SK-N-SH (cell line): ENCODE results near the gene B4GALNT2. TPM values are rescaled to one million over a fixed set of nuclear protein-coding genes. Genes with fewer than 3 reads are reported as not detected.

ENCODE experiments used
- CTCF ChIA-PET: fragments of 300-600, 350-600 bp; formaldehyde crosslinking; extraction: SDS; loops from one replicate; lab custom pipeline; 2021; lab: Yijun Ruan, JAX
- POLR2A ChIA-PET: fragments of 350-600 bp; sonication (Branson Sonifier 250); formaldehyde crosslinking; extraction: SDS; loops from one replicate; lab custom pipeline; 2020; ENCODE audit warnings: antibody characterized with exemption, inconsistent platforms; lab: Yijun Ruan, JAX
- DNase-seq: peaks from one replicate; pipeline ENCODE4 v3.0.0; 2012
- H2AFZ ChIP-seq: fragments of 200-600 bp; sonication (generic); 2 replicates; pipeline ENCODE4 v1.8.1; 2016; ENCODE audit warnings: antibody characterized with exemption, mild to moderate bottlenecking, low read depth
- H3F3A ChIP-seq: fragments of 200-600 bp; sonication (generic); replicated peaks from 2 replicates; pipeline ENCODE3; 2016; ENCODE audit warnings: antibody characterized with exemption, mild to moderate bottlenecking; ENCODE audit not compliant: insufficient read depth
- H3K27ac ChIP-seq, 2 experiments: fragments of 200-500 bp in 1 of 2; fragments of 200-600 bp in 1 of 2; sonication (Bioruptor generic) in 1 of 2; sonication (generic), shearing (Covaris generic) in 1 of 2; 2 replicates each; pipeline versions ENCODE4 v1.5.1 to v1.6.1; 2014 to 2016; ENCODE audit warnings: low read depth in 2 of 2, inconsistent platforms in 1 of 2, low read length in 1 of 2, mild to moderate bottlenecking in 1 of 2, mixed read lengths in 1 of 2
- H3K27me3 ChIP-seq: fragments of 200-600 bp; sonication (generic), shearing (Covaris generic); 2 replicates; pipeline ENCODE4 v1.6.1; 2016; ENCODE audit warnings: mixed run types; ENCODE audit not compliant: insufficient read depth
- H3K36me3 ChIP-seq, 2 experiments: fragments of 200-500 bp in 1 of 2; fragments of 200-600 bp in 1 of 2; sonication (Bioruptor generic) in 1 of 2; sonication (generic) in 1 of 2; replicated peaks in 1 of 2; 2 replicates each; pipeline versions ENCODE3 to v1.5.1; 2014 to 2016; ENCODE audit warnings: low read length in 1 of 2, mild to moderate bottlenecking in 1 of 2; ENCODE audit not compliant: insufficient read depth in 2 of 2, control insufficient read depth in 1 of 2
- H3K4me1 ChIP-seq, 2 experiments: fragments of 200-500 bp in 1 of 2; fragments of 200-600 bp in 1 of 2; sonication (Bioruptor generic) in 1 of 2; sonication (generic), shearing (Covaris generic) in 1 of 2; 2 replicates each; pipeline versions ENCODE4 v1.5.1 to v1.6.1; 2014 to 2016; ENCODE audit warnings: low read depth in 1 of 2, low read length in 1 of 2, mixed run types in 1 of 2; ENCODE audit not compliant: insufficient read depth in 2 of 2, control insufficient read depth in 1 of 2
- H3K4me2 ChIP-seq: fragments of 200-600 bp; sonication (generic), shearing (Covaris generic); 2 replicates; pipeline ENCODE4 v1.6.1; 2017; ENCODE audit warnings: mixed run types
- H3K4me3 ChIP-seq, 2 experiments: fragments of 200-500 bp in 1 of 2; fragments of 200-600 bp in 1 of 2; sonication (Bioruptor generic) in 1 of 2; sonication (generic), shearing (Covaris generic) in 1 of 2; 2 replicates each; pipeline versions ENCODE4 v1.5.1 to v1.8.1; 2014 to 2016; ENCODE audit warnings: low read depth in 2 of 2, inconsistent platforms in 1 of 2, low read length in 1 of 2, mild to moderate bottlenecking in 1 of 2, mixed read lengths in 1 of 2, moderate library complexity in 1 of 2
- H3K79me2 ChIP-seq: fragments of 200-600 bp; sonication (generic); 2 replicates; pipeline ENCODE4 v1.8.1; 2017; ENCODE audit warnings: mild to moderate bottlenecking; ENCODE audit not compliant: insufficient read depth
- H3K9ac ChIP-seq: fragments of 200-600 bp; sonication (generic); 2 replicates; pipeline ENCODE4 v1.6.1; 2017; ENCODE audit warnings: mixed run types
- H3K9me2 ChIP-seq: fragments of 200-600 bp; sonication (generic); 2 replicates; pipeline ENCODE4 v1.6.1; 2017; ENCODE audit warnings: mixed run types
- H3K9me3 ChIP-seq: fragments of 200-600 bp; sonication (generic); 2 replicates; pipeline ENCODE4 v1.6.1; 2017; ENCODE audit warnings: mixed run types, mild to moderate bottlenecking, moderate library complexity
- H4K20me1 ChIP-seq: fragments of 200-600 bp; sonication (generic); 2 replicates; pipeline ENCODE4 v1.6.1; 2017; ENCODE audit warnings: mild to moderate bottlenecking, mixed run types; ENCODE audit not compliant: insufficient read depth
- CHD2 ChIP-seq: fragments of 150-350 bp; IDR thresholded peaks from 2 replicates; pipeline ENCODE4 v1.6.1; 2018; ENCODE audit warnings: low read length; ENCODE audit not compliant: partially characterized antibody
- FOXJ3 ChIP-seq: sonication (generic); formaldehyde crosslinking; IDR thresholded peaks from 2 replicates; pipeline ENCODE4 v1.5.1; 2020; ENCODE audit warnings: mild to moderate bottlenecking, missing genetic modification reagents
- NFIC ChIP-seq: IDR thresholded peaks from 2 replicates; pipeline ENCODE4 v1.4.0; 2012; ENCODE audit warnings: borderline replicate concordance
- TEAD4 ChIP-seq: IDR thresholded peaks from 2 replicates; pipeline ENCODE4 v1.4.0; 2012; ENCODE audit warnings: mild to moderate bottlenecking, borderline replicate concordance; ENCODE audit not compliant: insufficient read depth
- WGBS: methylation state at CpG from one replicate; pipeline ENCODE4 v1.1.6; 2017; ENCODE audit warnings: low lambda C conversion rate; 5-methylcytosine and 5-hydroxymethylcytosine counted together
- polyA plus RNA-seq, 3 experiments: library from polyadenylated mRNA; depleted of rRNA; stranded (reverse); fragments of >200 nt; gene quantifications; 2 replicates each; pipeline ENCODE4 v1.2.3, GENCODE V29; 2012
- TF ChIP-seq, protein P1 (sequence below): IDR thresholded peaks from 2 replicates; pipeline ENCODE4 v1.4.0; 2012; ENCODE audit warnings: low read depth
- TF ChIP-seq, protein P2 (sequence below): fragments of 150-350 bp; IDR thresholded peaks from 2 replicates; pipeline ENCODE4 v1.6.1; 2016; ENCODE audit warnings: mild to moderate bottlenecking, low read depth, low read length
- TF ChIP-seq, protein P3 (sequence below): IDR thresholded peaks from 2 replicates; pipeline ENCODE4; 2012
- TF ChIP-seq, protein P4 (sequence below): fragments of 200-600 bp; sonication (generic); IDR thresholded peaks from 2 replicates; pipeline ENCODE4 v1.6.1; 2017; ENCODE audit warnings: antibody characterized with exemption, mild to moderate bottlenecking, moderate library complexity

Gene B4GALNT2
- polyA plus RNA-seq, 1 of the 3 experiments (the other 2 are of a cell fraction) = not detected

DNA sequence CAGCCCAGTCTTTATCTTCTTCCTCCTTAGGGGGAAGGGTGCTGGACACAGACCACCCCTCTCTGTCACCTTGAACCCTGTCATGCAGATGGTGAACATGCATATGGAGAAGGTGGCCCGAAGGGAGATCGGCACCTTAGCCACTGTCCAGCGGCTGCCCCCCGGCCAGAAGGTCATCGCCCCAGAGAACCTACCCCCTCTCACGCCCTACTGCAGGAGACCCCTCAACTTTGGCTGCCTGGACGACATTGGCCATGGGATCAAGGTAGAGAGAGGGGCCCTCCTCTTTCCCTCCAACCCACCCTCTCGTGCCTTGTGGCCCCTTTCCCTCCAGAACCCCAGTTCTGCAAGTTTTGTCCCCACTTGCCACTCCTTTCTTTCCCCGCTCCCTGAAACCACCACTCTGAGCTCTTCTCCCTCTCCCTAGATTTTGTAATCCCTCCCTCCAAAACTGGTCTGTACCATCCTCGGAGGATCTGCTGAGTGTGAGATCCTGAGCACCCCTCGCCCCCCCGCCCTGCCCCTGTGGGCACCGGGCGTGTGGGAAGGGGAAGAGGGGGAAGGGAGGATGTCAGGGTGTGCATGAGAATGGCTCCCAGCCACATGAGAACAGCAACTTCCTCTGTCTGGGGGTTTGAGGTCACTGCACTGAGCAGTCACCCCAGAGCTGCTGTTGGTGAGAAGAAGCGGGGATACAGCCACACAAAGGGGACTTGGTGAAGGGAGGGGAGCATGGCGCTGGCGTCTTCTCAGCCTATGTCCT lies 85.3 kb downstream of the B4GALNT2 start:
- H3K9ac ChIP-seq = no peak overlapping the region
- ChIA-PET POLR2A (no interaction called here), CTCF (interaction anchor here (1.1 to 9.5 kb wide), 3 partner anchors 9 to 190 kb away, joined by 3 to 105 read pairs (median 3); partner anchors contain the start of gene PHOSPHO1)
- 57% methylated on average over 17 of the region's 17 CpGs for WGBS
- no peaks in the 10 kb centered on the region for H3K79me2 ChIP-seq
- H3K27ac ChIP-seq = no peak overlapping the region
- no peak overlapping the region for H2AFZ ChIP-seq
- H3K36me3 ChIP-seq = no peaks in the 10 kb centered on the region
- H3F3A ChIP-seq = peaks cover 3% of the 10 kb centered on the region
- no peaks in the 10 kb centered on the region for H4K20me1 ChIP-seq
- no peaks in the 10 kb centered on the region for H3K9me2 ChIP-seq
- no peak overlapping the region for H3K4me2 ChIP-seq
- H3K9me3 ChIP-seq = no peaks in the 10 kb centered on the region
- DNase-seq = peak; percentile 33
- H3K4me1 ChIP-seq = no peaks in the 10 kb centered on the region
- no peak overlapping the region for H3K4me3 ChIP-seq
- H3K27me3 ChIP-seq = no peaks in the 10 kb centered on the region; the same call in 1 of the 2 replicates
- TF ChIP-seq, protein P1, sequence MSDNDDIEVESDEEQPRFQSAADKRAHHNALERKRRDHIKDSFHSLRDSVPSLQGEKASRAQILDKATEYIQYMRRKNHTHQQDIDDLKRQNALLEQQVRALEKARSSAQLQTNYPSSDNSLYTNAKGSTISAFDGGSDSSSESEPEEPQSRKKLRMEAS = no peak
- TF ChIP-seq CHD2 = no peak
- TF ChIP-seq TEAD4 = no peak
- TF ChIP-seq, protein P2, sequence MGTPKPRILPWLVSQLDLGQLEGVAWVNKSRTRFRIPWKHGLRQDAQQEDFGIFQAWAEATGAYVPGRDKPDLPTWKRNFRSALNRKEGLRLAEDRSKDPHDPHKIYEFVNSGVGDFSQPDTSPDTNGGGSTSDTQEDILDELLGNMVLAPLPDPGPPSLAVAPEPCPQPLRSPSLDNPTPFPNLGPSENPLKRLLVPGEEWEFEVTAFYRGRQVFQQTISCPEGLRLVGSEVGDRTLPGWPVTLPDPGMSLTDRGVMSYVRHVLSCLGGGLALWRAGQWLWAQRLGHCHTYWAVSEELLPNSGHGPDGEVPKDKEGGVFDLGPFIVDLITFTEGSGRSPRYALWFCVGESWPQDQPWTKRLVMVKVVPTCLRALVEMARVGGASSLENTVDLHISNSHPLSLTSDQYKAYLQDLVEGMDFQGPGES = no peak
- TF ChIP-seq NFIC = no peak
- no peak for TF ChIP-seq FOXJ3 (CRISPR knock-in tag)
- TF ChIP-seq, protein P3, sequence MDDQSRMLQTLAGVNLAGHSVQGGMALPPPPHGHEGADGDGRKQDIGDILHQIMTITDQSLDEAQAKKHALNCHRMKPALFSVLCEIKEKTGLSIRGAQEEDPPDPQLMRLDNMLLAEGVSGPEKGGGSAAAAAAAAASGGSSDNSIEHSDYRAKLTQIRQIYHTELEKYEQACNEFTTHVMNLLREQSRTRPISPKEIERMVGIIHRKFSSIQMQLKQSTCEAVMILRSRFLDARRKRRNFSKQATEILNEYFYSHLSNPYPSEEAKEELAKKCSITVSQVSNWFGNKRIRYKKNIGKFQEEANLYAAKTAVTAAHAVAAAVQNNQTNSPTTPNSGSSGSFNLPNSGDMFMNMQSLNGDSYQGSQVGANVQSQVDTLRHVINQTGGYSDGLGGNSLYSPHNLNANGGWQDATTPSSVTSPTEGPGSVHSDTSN = no peak

DNA sequence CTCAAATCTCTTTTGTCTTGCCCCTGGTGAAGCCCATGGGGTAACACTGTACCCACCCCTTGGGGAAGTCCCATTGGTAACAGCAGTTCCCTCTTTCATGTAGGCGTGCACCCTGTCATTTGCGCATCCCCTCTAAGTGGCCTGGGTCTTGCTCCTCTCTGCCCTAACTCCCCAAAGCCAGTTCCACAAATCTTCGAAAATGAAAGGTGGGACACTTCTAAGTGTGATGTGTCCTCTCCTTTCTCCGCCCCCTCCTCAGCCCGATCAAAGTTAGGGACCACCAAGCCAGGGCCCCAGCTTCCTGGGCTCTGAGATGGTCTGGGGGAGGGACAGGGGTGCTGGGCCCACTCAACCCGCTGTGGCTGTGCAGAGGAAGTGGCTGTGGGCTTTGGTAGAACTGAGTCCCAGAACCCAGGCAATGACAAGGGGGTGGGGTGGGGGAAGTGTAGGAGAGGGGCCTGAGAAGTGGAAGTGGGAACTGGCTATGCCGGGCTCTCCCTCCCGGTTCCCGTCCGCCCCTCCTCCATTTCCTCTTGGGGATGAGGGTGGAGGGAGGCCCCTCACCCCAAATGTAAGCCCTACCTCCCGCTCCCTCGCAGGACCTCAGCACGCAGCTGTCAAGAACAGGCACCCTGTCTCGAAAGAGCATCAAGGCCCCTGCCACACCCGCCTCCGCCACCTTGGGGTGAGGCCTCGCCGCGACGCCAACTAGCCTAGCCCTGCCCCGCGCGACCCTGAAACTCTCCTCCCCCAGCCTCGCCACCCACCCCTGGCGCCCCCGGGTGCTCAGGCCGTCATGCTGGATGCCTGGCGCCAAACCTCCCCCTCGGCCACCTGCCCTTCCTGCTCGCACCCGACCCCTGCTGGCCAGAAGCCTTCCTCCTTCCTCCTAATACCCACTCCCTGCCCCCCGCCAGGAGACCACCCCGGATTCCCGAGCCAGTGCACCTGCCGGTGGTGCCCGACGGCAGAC lies 86.7 kb downstream of the B4GALNT2 start:
- no peaks in the 10 kb centered on the region for H3K9me3 ChIP-seq
- TF ChIP-seq, protein P4, sequence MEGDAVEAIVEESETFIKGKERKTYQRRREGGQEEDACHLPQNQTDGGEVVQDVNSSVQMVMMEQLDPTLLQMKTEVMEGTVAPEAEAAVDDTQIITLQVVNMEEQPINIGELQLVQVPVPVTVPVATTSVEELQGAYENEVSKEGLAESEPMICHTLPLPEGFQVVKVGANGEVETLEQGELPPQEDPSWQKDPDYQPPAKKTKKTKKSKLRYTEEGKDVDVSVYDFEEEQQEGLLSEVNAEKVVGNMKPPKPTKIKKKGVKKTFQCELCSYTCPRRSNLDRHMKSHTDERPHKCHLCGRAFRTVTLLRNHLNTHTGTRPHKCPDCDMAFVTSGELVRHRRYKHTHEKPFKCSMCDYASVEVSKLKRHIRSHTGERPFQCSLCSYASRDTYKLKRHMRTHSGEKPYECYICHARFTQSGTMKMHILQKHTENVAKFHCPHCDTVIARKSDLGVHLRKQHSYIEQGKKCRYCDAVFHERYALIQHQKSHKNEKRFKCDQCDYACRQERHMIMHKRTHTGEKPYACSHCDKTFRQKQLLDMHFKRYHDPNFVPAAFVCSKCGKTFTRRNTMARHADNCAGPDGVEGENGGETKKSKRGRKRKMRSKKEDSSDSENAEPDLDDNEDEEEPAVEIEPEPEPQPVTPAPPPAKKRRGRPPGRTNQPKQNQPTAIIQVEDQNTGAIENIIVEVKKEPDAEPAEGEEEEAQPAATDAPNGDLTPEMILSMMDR = peak; percentile 44
- TF ChIP-seq, protein P2 = no peak
- H3F3A ChIP-seq = peaks cover 3% of the 10 kb centered on the region
- no peaks in the 10 kb centered on the region for H3K9me2 ChIP-seq
- CTCF ChIA-PET = interaction anchor here (1.5 to 9.5 kb wide), 2 partner anchors 8 to 39 kb away, joined by 3 to 105 read pairs; partner anchors contain the start of gene PHOSPHO1
- no peaks in the 10 kb centered on the region for H4K20me1 ChIP-seq
- 41% methylated on average over 31 of the region's 37 CpGs for WGBS
- H3K27me3 ChIP-seq = peaks cover 8% of the 10 kb centered on the region
- H3K4me2 ChIP-seq = no peak overlapping the region
- H2AFZ ChIP-seq = no peak overlapping the region
- H3K36me3 ChIP-seq = no peaks in the 10 kb centered on the region
- no peak overlapping the region for H3K9ac ChIP-seq
- POLR2A ChIA-PET = no interaction called here
- H3K4me1 ChIP-seq = no peaks in the 10 kb centered on the region
- peak; percentile 61 for DNase-seq
- H3K79me2 ChIP-seq = no peaks in the 10 kb centered on the region
- H3K27ac ChIP-seq = no peak overlapping the region
- no peak overlapping the region for H3K4me3 ChIP-seq
